ENCODE data around the gene TNFRSF12A. TPM values are rescaled to one million over a fixed set of nuclear protein-coding genes. Genes with fewer than 3 reads are reported as not detected.

Gene TNFRSF12A
- total RNA-seq, 1 donor from 2014 or later = 914 TPM

GRCh38 chr16:2977440-2977839, 42.7 kb upstream of the TNFRSF12A start:
- peaks cover 5 to 12% of the 10 kb centered on the region in 2 donors for H3K4me1 ChIP-seq
- H3K4me3 ChIP-seq = no peak overlapping the region
- H3K27me3 ChIP-seq = no peaks in the 10 kb centered on the region
- no peak overlapping the region for H3K27ac ChIP-seq
- DNase-seq (ENCODE audit: low spot score in 2 of 2) = no peak
- H3K9me3 ChIP-seq = no peaks in the 10 kb centered on the region
- intact Hi-C loops (cut with DNase I) = no loop called here
- H3K36me3 ChIP-seq = no peaks in the 10 kb centered on the region
- TF ChIP-seq CTCF (IDR thresholded peaks at IDR 0.05) = no peak

GRCh38 chr16:2979669-2980226, 40.4 kb upstream of the TNFRSF12A start:
- no peak overlapping the region for H3K27ac ChIP-seq
- no peaks in the 10 kb centered on the region for H3K9me3 ChIP-seq
- TF ChIP-seq CTCF (IDR thresholded peaks at IDR 0.05) = no peak
- intact Hi-C loops (cut with DNase I) = loop anchor here (1.0 to 5.0 kb wide), 2 partner anchors 41 to 67 kb away; partner anchors contain the start of genes FLYWCH1 and TNFRSF12A
- H3K27me3 ChIP-seq = no peaks in the 10 kb centered on the region
- H3K4me3 ChIP-seq = peak overlapping the region; percentile 69 to 91
- H3K36me3 ChIP-seq = no peaks in the 10 kb centered on the region
- H3K4me1 ChIP-seq = peaks cover 7 to 12% of the 10 kb centered on the region in 2 donors
- DNase-seq (ENCODE audit: low spot score in 2 of 2) = no peak

GRCh38 chr16:2980227-2981176, 39.7 kb upstream of the TNFRSF12A start, which contains the start of gene PKMYT1:
Gene PKMYT1, minus strand, starts transcription at chr16:2980446. Its CDS starts 789 bp downstream, at chr16:2979657.
- intact Hi-C loops (cut with DNase I) = loop anchor here (1.0 to 5.0 kb wide), 2 partner anchors 40 to 68 kb away; partner anchors contain the start of genes FLYWCH1 and TNFRSF12A
- peaks cover 9 to 12% of the 10 kb centered on the region in 2 donors for H3K4me1 ChIP-seq
- no peaks in the 10 kb centered on the region for H3K27me3 ChIP-seq
- H3K27ac ChIP-seq = peak within 1 kb of the TSS; percentile 69 to 82
- peak within 1 kb of the TSS; percentile 69 to 91 for H3K4me3 ChIP-seq
- peak; percentile 37 to 94 for DNase-seq (ENCODE audit: low spot score in 2 of 2)
- no peaks in the 10 kb centered on the region for H3K36me3 ChIP-seq
- no peak for TF ChIP-seq CTCF (IDR thresholded peaks at IDR 0.05)
- no peaks in the 10 kb centered on the region for H3K9me3 ChIP-seq

- H3K9me3 ChIP-seq = no peaks in the 10 kb centered on the region
- no peak for DNase-seq (ENCODE audit: low spot score in 2 of 2)
- H3K27me3 ChIP-seq = no peaks in the 10 kb centered on the region
- intact Hi-C loops (cut with DNase I) = loop anchor here (5.0 kb wide), 1 partner anchor 69 kb away; the partner anchor contains the start of gene FLYWCH1
- H3K36me3 ChIP-seq = no peaks in the 10 kb centered on the region
- TF ChIP-seq CTCF (IDR thresholded peaks at IDR 0.05) = no peak
- H3K4me3 ChIP-seq = peak overlapping the region; percentile 69 to 91
- H3K27ac ChIP-seq = no peak overlapping the region
- H3K4me1 ChIP-seq = peaks cover 10 to 15% of the 10 kb centered on the region in 2 donors
These were observed 38.8 kb upstream of the TNFRSF12A start for GRCh38 chr16:2981177-2981898.

GRCh38 chr16:2981899-2982250, 38.3 kb upstream of the TNFRSF12A start:
- TF ChIP-seq CTCF (IDR thresholded peaks at IDR 0.05) = no peak
- H3K4me1 ChIP-seq = peaks cover 10 to 15% of the 10 kb centered on the region in 2 donors
- intact Hi-C loops (cut with DNase I) = loop anchor here (5.0 kb wide), 1 partner anchor 70 kb away; the partner anchor contains the start of gene FLYWCH1

More at GRCh38 chr16:2981899-2982250, 38.3 kb upstream of the TNFRSF12A start:
- no peak for DNase-seq (ENCODE audit: low spot score in 2 of 2)
- H3K27me3 ChIP-seq = no peaks in the 10 kb centered on the region
- H3K4me3 ChIP-seq = no peak overlapping the region
- no peak overlapping the region for H3K27ac ChIP-seq
- no peaks in the 10 kb centered on the region for H3K36me3 ChIP-seq
- H3K9me3 ChIP-seq = no peaks in the 10 kb centered on the region

All from ascending aorta (tissue), 2 donors.